SK-MEL-5 (cell line): ENCODE data around the gene SMARCD2. TPM values are rescaled to one million over a fixed set of nuclear protein-coding genes. Genes with fewer than 3 reads are reported as not detected.

Experiments used
- DNase-seq: peaks from one replicate; pipeline ENCODE4 v3.0.0-alpha.2; 2016; ENCODE audit warnings: low read depth, low spot score
- in situ Hi-C: cut with HindIII; loops from 2 replicates; pipeline ENCODE4 v1.10.0; 2016; ENCODE audit warnings: low sequenced_read_pairs, high pct_unique_total_duplicates, low pct_unique_long_range_greater_than_20kb
- total RNA-seq: library from RNA; depleted of rRNA; stranded (reverse); fragments of >200 nt; shearing (Covaris generic); gene quantifications from 2 replicates; pipeline ENCODE4 v1.2.3, GENCODE V29; 2014

SMARCD2 gene
- total RNA-seq, 1 experiment from 2014 or later, result 160 TPM

DNA sequence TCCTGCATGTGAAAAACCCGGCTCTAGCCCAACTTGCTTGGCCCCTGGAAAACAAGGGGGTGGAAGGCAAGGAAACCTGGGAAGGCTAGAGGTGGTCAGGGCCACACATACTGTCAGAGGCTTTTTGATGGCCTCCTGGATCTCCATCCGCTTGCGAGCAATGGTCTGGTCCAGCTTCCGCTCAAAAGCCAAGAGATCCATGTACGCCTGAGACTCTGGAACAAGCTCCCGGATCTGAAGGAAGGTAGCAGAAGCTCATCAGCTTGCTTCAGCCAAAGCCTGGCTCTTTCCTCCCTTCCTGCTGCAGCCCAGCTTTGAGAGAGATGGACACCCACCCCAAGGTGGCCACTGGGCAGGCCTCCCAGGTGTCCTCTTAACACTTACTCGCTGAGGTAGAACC is 5.7 kb downstream of the SMARCD2 start:
- DNase-seq, result no peak
- in situ Hi-C loops, result no loop called here

DNA sequence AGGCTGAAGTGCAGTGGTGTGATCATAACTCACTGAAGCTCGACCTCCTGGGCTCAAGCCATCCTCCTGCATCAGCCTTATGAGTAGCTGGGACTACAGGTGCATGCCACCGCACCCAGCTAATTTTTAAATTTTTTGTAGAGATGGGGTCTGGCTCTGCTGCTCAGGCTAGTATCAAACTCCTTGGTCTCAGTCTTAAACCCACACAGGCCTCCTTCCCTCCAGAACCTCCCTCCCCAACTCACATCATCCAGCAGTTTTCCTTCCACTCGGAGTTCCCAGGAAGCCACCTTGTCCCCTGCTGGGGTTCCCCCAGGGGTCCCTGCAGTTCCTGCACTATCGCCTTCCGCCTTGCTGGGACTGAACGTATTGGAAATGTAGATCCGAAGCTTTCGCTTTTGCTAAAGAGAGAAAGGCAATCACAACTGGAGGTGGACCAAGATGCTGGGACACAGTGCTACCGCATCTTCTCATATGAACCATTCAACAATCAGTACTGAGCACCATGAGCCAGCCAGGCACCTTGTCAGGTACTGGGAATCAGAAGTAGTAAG is 7.2 kb downstream of the SMARCD2 start:
- in situ Hi-C loops, result no loop called here
- no peak for DNase-seq

DNA sequence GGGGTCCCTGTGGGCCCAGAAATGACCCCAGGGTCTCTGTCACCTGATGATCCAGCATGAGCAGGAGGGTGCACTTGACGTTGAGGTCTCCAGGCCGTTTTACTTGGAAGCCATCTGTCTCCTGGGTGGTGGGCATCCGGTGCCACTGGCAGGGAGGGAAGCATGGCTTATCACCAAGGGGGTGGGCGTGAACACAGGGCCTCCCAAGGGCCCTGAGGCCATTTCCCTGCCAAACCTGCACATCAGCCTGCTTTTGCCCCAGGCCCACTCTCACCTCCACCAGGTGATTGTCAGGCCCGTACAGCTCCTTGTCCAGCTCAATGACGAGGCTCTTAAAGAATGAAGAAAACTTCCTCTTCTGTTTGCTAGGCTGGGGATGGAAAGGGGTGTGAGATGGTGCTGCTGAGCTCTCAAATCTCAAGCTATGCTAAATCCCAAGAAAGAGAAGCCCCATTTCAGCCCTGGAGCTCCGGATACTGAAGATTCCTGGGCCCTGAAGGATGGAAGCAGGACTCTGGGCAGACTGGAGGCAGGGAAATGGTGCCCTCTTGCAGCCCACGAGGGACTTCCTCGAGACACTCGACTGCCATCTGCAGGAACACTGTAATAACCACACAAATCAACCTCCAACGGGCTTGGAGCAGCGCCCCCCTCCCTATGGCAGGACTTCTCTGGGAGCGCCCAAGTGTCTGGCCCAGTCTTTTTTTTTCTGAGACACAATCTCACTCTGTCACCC is 7.9 kb downstream of the SMARCD2 start:
- DNase-seq, result peak; percentile 95
- in situ Hi-C loops, result no loop called here

DNA sequence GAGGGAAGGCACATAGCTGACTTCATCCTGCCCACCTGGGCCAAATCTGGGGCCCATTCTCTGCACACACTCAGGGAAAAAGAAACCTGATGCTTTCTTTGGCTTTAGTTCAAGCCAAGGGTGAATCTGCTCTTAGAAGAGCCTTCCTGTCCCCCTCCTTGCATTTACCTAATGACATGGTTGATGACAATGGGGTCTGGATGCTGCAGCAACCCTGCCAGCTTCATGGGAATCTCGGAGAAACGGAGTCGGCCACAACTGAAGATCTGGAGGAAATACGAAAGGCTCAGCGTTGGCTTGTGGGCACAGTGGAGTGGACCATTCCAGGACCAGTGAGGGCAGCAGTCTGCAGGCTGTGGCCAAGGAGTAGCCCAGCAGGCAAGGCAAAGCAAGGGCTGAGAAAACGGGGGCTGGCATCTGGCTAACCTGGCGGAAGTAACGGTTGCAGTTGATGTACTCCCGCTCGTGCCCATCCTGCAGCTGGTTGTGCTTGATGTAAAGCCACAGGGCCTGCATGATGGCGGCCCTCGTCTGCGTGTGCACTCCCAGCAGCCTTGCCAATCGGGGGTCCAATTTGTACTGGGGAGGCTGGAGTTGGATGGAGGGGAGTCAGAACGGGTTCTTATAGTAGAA is 8.6 kb downstream of the SMARCD2 start:
- in situ Hi-C loops, result no loop called here
- DNase-seq, result no peak

DNA sequence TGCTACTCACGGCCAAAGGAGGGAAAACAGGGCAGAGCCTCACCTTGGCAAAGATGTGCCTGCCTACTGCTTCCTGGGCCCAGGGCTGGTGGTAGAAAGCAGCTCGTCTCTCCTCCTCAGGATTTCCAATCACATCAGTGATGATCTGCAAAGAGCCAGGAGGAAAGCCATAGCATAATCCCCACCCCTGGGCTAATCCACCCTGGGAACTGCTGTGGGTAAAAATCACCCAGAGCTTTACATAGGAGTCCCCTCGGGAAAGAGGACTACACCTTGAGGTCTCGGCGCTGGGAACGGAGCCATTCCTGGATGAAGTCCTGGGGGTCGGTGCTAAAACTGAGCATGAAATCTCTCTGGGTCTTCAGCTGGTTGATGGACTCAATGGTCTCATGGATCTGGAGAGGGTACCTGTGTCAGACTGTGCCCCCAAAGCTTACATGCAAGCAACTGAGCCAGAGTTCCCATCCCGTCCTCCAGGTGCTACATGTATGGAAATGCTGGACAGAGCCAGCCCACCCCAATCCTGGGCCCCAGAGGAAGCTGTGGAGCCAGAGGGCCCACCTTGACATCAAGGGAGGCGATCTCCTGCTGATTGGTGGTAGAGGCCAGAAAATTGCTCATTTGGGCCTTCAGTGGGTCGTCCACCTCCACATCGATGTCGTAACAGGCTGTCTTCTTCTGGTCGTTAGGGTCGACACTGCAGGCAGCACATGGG is 9.3 kb downstream of the SMARCD2 start:
- in situ Hi-C loops, result no loop called here
- DNase-seq, result no peak

DNA sequence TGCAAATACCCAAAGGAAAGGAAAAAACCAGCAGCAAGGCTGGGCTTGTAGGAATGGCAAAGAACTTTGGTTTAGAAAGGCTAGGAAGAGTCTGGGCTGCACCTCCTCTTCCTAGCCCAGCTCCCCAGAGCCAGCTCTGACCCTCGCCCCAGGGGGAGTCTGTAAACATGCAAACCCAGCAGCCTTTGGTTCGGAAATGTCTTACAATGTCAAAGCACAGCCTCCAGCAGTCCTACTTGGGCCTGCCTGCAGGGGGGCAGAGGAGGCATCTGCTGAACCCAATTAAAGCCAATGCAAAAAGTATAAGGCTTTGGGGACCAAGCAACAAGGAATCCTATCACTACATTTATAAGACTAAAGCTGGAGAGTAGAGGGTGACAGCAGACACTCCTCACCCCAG is 10.0 kb downstream of the SMARCD2 start:
- DNase-seq, result no peak
- in situ Hi-C loops, result no loop called here

DNA sequence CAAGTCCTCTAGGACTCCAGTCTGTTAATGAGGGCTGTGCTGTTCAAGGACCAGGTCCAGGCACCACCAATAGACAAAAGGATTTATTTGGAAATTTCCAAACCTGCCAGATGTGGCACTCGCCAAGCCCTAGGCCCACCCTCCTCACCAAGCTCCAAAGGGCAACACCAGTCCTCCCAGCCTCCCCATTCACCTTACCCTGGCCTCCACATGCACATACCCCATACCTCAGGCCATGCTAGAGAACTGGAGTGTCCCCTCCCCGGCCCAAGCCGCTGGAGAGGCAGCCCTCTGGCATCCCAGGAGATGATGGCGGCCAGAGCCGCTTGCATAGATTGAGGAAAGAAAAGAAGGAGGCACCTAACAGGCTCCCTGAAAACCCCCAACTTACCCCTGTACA is 10.5 kb downstream of the SMARCD2 start:
- in situ Hi-C loops, result no loop called here
- DNase-seq, result no peak

DNA sequence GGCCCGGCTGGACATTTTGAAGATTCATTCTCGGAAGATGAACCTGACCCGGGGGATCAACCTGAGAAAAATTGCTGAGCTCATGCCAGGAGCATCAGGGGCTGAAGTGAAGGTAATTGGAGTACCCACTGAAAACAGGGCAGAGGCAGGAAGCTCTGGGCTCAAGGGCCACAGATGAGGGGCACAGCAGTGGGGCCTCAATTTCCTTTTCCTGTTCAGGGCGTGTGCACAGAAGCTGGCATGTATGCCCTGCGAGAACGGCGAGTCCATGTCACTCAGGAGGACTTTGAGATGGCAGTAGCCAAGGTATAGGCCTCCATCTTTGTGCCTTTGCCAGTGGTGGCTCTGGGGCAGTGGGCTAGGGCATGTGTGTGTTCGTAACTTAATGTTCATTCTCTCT is 11.0 kb downstream of the SMARCD2 start:
- DNase-seq, result no peak
- in situ Hi-C loops, result no loop called here

DNA sequence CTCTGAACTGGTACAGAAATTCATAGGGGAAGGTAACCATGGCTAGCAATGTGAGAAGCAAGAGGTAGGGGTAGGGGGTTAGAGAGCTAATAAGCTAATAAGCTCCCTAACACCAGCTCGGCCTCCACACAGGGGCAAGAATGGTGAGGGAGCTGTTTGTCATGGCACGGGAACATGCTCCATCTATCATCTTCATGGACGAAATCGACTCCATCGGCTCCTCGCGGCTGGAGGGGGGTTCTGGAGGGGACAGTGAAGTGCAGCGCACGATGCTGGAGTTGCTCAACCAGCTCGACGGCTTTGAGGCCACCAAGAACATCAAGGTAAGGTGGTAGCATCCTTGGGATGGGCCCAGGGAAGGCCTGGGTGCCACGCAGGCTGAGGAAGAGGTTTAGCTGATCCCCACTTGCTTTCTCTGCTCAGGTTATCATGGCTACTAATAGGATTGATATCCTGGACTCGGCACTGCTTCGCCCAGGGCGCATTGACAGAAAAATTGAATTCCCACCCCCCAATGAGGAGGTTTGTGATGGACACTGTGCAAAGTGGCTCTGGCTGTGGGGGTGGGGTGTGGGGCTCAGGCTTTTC is 11.5 kb downstream of the SMARCD2 start:
- in situ Hi-C loops, result no loop called here
- DNase-seq, result no peak

DNA sequence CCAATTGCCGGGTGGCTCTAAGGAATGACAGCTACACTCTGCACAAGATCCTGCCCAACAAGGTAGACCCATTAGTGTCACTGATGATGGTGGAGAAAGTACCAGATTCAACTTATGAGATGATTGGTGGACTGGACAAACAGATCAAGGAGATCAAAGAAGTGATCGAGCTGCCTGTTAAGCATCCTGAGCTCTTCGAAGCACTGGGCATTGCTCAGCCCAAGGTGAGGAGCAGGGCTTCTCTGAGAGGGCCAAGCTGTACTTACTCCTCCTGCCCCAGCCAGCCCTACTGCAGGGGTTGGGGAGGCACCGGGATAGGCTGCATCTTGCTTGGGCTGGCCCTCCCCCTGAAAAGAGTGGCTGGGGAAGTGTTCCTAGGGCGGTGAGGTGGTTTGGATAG is 12.2 kb downstream of the SMARCD2 start:
- DNase-seq, result no peak
- in situ Hi-C loops, result no loop called here

DNA sequence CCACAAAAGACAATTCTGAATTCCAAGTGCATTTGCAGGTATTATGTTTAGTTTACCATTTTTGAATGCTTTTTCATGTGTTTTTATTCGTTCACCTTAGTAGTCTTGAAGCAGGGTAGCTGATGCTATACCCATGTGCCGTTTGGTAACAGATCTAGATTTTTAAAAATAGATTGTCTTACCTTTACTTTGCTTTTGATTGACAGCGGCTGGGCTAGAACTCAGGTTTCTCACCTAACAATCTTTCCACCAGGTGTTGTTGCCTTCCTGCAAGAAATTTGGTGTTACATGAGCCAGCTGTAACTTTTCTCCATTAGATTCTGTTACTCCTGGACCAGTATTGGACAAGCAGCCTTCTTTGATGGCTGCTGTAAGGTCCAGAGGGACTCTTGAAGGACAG is 13.5 kb downstream of the SMARCD2 start:
- in situ Hi-C loops, result no loop called here
- no peak for DNase-seq

DNA sequence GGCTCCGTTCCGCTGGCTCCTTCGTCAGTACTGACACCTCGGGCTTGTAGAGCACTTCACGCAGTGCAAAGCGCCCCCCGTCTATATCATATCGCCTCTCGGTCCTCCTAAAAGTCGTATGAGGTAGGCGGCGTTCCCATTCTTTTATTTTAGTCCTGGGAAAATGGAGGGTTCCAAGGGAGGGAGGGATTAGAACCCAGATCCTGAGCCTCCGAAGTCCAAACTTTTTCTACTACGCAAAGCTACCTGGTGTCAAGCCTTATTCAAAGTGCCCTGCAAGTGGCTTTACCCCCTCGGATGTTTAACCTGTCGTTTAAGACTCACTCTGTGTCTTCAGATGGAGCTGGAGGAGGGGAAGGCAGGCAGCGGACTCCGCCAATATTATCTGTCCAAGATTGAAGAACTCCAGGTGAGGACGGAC is 14.7 kb downstream of the SMARCD2 start:
- no peak for DNase-seq
- in situ Hi-C loops, result no loop called here

DNA sequence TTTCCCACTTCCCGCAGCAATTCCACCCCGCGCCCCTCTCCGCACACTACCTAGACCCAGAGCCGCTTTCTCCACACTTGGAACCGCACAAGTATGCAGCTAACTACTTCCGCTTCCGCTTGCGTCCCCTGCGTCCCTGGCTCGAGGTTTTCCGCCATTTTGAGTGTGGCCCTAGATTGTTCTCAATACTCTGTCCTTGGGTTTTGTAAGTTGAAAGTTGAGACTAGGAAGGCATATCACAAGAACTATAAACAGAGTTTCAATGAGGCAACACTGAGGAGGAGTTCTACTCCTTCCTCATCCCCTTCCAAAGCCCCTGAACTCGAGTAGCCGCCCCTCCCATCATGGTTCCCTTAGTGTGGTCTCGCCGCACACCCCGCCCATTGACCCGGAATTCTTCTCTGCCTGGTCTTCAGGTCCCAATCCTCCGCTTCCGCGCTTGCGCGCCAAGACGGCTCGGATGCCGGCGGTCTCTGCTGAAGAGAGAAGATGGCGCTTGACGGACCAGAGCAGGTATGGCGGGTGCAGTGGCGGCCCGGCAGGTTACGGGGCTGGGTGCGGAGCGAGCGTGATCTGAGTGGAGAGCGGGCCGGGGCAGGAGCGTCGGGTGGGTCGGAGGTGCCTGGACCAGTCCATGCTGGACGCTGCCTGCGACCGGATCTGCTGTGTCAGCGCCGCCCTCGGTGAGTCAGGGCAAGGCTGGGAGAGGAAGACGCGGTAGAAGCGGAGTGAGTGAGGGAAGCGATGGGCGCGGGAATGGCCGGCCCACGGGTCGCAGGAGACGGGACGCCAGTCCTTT is 15.3 kb downstream of the SMARCD2 start, which contains the start of the genes FTSJ3 and PSMC5:
Gene FTSJ3 (minus strand): TSS at position 662 of the 799 bp plus-strand sequence. CDS start 761 bp downstream, outside the sequence.
Gene PSMC5 (plus strand): TSS at position 430 of the 799 bp plus-strand sequence. CDS start 60 bp downstream, at position 490.
- in situ Hi-C loops, result no loop called here
- peak; percentile 97 for DNase-seq

DNA sequence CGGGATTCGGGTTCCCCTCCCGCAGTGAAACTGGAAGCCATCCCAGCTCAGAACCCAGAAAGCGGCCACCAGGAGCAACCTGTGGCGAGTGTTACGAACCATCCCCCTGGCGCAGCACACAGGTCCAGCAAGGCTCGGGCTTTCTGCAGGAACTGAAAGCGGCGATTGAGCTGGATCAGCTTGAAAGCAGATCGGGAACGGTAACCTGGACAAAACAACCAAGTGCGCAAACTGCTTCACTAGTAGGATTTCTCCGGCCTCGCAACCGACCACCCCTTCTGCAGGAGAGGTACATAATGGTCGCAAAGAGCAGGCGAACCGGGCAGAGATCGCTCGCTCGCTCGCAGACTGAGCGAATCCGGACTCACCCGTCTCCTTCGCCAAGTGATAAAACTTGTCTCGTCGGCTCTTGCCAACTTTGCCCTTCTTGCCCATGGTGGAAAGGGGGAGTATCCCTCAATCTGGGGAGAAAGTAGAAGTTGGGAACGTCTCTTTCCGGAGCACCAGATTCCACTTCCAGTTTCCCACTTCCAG is 15.9 kb downstream of the SMARCD2 start:
- in situ Hi-C loops, result no loop called here
- peak; percentile 28 for DNase-seq

DNA sequence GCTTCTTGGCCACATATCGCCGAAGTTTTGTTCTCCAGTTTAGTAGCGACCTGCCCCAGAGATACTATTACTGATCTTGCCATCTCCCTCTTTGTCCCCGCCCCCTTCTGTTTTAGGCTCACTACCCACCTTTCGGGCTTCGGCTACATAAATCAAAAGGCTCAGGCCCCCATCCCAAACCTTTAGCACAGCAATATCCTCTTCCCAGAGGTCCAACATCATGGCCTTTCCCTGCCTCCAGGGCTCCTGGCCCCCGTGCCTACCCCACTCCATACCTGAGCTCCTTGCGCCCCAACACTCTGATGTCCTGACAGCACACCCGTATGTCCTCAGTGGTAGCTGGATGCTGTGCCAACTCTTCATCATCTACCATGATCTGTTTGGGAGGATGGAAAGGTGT is 18.1 kb downstream of the SMARCD2 start:
- in situ Hi-C loops, result no loop called here
- no peak for DNase-seq

DNA sequence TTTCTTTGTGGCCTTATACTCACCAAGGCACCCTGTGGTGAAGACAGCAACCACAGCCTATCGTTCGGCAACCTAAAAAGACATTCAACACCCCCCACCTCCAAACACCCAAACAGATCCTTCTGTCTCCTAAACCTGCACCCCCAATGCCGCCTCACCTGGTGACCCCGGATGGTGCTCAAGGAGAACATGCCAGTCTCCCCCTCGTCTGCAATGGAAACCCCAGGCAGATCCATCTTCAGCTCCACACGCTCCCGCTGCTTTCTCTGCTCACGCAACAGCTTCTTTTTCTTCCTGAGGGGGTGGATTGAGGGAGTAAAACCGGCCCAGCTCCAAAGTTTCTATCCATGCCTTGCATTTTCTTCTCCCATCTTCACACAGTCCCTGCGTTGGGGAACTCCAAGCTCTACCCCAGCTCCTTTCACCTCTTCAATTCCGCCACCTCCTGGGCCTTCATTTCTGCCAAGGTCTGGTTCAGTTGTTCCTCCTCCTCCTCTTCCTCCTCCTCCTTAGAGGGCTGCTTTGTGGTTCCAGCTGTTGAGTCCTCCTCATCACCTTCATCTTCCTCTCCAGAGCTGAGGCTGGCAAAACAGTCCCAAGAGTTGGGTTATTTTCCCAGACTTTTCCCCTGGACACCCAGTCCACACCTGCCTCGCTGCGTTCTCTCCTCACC is 18.7 kb downstream of the SMARCD2 start:
- in situ Hi-C loops, result no loop called here

More for the DNA sequence above, 18.7 kb downstream of the SMARCD2 start:
- no peak for DNase-seq
